Stimulated activated CD4-positive, alpha-beta T cell treated with anti-CD3 and anti-CD28 coated beads, Interleukin-15, amount 100 ng/mL, for 48 hours (primary cell): ENCODE measurements around the gene AIP.
"Not testable (repeated sequence)": the region's sequence is repeated elsewhere in the genome, so short reads cannot be mapped to it uniquely, and the experiment has no call there.

Experiments
- DNase-seq, 2 donors: peaks; one replicate each; pipeline ENCODE4 v3.0.0-alpha.2; 2020; ENCODE audit warnings: low read depth in 2 of 2

Gene AIP

GRCh38 chr11:67506426-67507051 lies 23.7 kb downstream of the AIP start:
- DNase-seq: no peak

- DNase-seq: no peak
Measured at GRCh38 chr11:67507242-67507863, 24.5 kb downstream of the AIP start.

GRCh38 chr11:67507864-67508485 lies 25.1 kb downstream of the AIP start, which contains the start of gene CDK2AP2:
Gene CDK2AP2, minus strand, starts transcription at chr11:67508162. Its CDS starts 80 bp downstream, at chr11:67508082.
- DNase-seq: peak; percentile 99

- DNase-seq: peak; percentile 98 to 99
Measured at GRCh38 chr11:67508486-67509121, 25.8 kb downstream of the AIP start.

GRCh38 chr11:67510023-67510345 lies 27.2 kb downstream of the AIP start:
- DNase-seq: no peak

- not testable (repeated sequence) for DNase-seq
Measured at GRCh38 chr11:67511558-67511957, 28.7 kb downstream of the AIP start.

- DNase-seq: no peak
Measured at GRCh38 chr11:67514116-67514515, 31.3 kb downstream of the AIP start.

- DNase-seq: no peak
Measured at GRCh38 chr11:67516806-67517205, 34.0 kb downstream of the AIP start.

GRCh38 chr11:67517784-67518552 lies 35.1 kb downstream of the AIP start:
- no peak for DNase-seq

- DNase-seq: no peak
Measured at GRCh38 chr11:67519726-67520125, 36.9 kb downstream of the AIP start.

GRCh38 chr11:67520856-67521824 lies 38.3 kb downstream of the AIP start:
- DNase-seq: no peak

- no peak for DNase-seq
Measured at GRCh38 chr11:67521924-67522323, 39.1 kb downstream of the AIP start.

- DNase-seq: no peak
Measured at GRCh38 chr11:67522338-67522737, 39.5 kb downstream of the AIP start.

- DNase-seq: no peak
Measured at GRCh38 chr11:67522844-67523555, 40.2 kb downstream of the AIP start, which contains the start of gene CABP2. Gene CABP2, minus strand, starts transcription at chr11:67523446. Its CDS starts 120 bp downstream, at chr11:67523326.

- DNase-seq: no peak
Measured at GRCh38 chr11:67523556-67524479, 41.0 kb downstream of the AIP start.

- no peak for DNase-seq
Measured at GRCh38 chr11:67524480-67524808, 41.6 kb downstream of the AIP start.

GRCh38 chr11:67525275-67525976 lies 42.6 kb downstream of the AIP start:
- DNase-seq: no peak

GRCh38 chr11:67528376-67528775 lies 45.5 kb downstream of the AIP start:
- no peak for DNase-seq

- no peak for DNase-seq
Measured at GRCh38 chr11:67530282-67530592, 47.4 kb downstream of the AIP start.
